Measurements from ENCODE around the gene FGL2. TPM values are rescaled to one million over a fixed set of nuclear protein-coding genes. Genes with fewer than 3 reads are reported as not detected.
A peak's percentile ranks its signal among the peaks of the same experiment; 100 is the strongest.

Gene FGL2
- total and polyA plus RNA-seq, 2 of the 4 experiments (the other 2 are of a cell fraction): 0.32 to 1.3 TPM

DNA sequence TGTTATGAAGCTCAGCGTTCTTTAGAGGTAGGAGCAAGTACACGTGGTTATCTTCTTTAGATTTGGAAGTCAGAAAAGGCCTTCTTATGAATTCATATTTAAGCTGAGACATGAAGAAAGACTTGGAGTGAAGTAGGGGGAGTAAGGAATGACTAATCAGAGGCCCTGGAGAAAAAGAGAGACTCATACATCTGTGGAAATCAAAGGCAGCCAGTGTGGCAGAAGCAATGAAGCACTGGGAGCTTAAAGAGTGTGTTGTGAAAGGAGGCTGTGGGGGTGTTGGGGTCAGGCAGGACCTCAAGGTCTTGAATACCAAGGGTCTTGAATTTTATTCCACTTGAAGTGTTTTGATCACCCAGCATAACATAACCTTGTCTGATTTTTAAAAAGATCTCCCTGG lies 35.7 kb upstream of the FGL2 start:
- 0 out of 2 replicates have a peak overlapping the region, but pooled peaks have one; percentile 4 for H3K14ac ChIP-seq (replicated peaks; ENCODE audit: low read depth, low read length)
- peak overlapping the region; percentile 20; the same call in 1 of the 3 replicates for H2BK15ac ChIP-seq (ENCODE audit: low read depth, low read length)
- no peak overlapping the region; the same call in 1 of the 2 replicates for H2BK20ac ChIP-seq (ENCODE audit: low read depth, low read length)
- H3K18ac ChIP-seq (ENCODE audit: low read depth, low read length): no peak overlapping the region
- no peak overlapping the region for H3K4me3 ChIP-seq (ENCODE audit: insufficient read depth, low read depth, low read length)
- intact Hi-C loops (cut with micrococcal nuclease) (loop anchor here (5.0 kb wide), 1 partner anchor 38 kb away; the partner anchor contains the start of gene FGL2), dilution Hi-C loops (cut with HindIII; ENCODE audit: low sequenced_read_pairs, unreplicated experiment) (no loop called here), in situ Hi-C loops (cut with MboI; ENCODE audit: low sequenced_read_pairs) (no loop called here)
- H3K27ac ChIP-seq (ENCODE audit: insufficient read depth, low read length): no peak overlapping the region
- no peak overlapping the region for H2AFZ ChIP-seq (replicated peaks; ENCODE audit: low read length, poor library complexity)
- no peak overlapping the region for H2BK120ac ChIP-seq (ENCODE audit: low read depth, low read length)
- no peak overlapping the region for H3K4ac ChIP-seq (ENCODE audit: low read depth, low read length)
- ChIA-PET POLR2A (ENCODE audit: unreplicated experiment) (no interaction called here), CTCF (no interaction called here)
- peak overlapping the region; percentile 53 for H2BK5ac ChIP-seq (ENCODE audit: low read depth, low read length, poor library complexity, severe bottlenecking)
- H2AK9ac ChIP-seq (replicated peaks; ENCODE audit: low read depth, low read length, poor library complexity): no peak overlapping the region
- DNase-seq: peak; percentile 77
- no CpG with 5 or more reads among the region's 2 CpGs for WGBS, 2 experiments (ENCODE audit: extremely low coverage in 2 of 2, insufficient read length in 1 of 2)
- H3K4me1 ChIP-seq (ENCODE audit: control insufficient read depth, insufficient read depth, low read length): peaks cover 11% of the 10 kb centered on the region
- H3K9ac ChIP-seq (ENCODE audit: low read depth, low read length): no peak overlapping the region
- H3K27me3 ChIP-seq (ENCODE audit: control insufficient read depth, insufficient read depth, low read length): no peaks in the 10 kb centered on the region
- no TSS peak for BruUV-seq (replicated peaks)
- peak; percentile 76 for ATAC-seq (ENCODE audit: low read depth)
- H3K9me3 ChIP-seq (ENCODE audit: control insufficient read depth, insufficient read depth, low read length): no peaks in the 10 kb centered on the region
- peaks cover 8% of the 10 kb centered on the region; the same call in 1 of the 2 replicates for H3K9me1 ChIP-seq (ENCODE audit: insufficient read depth, low read length)
- no peaks in the 10 kb centered on the region for H4K20me1 ChIP-seq (ENCODE audit: insufficient read depth, low read length)
- H3K79me1 ChIP-seq (ENCODE audit: low read depth in 1 of 2, low read length in 2 of 2): no peaks in the 10 kb centered on the region
- no peak overlapping the region for H3K4me2 ChIP-seq (ENCODE audit: low read depth, low read length)
- H3K23ac ChIP-seq (ENCODE audit: low read depth, low read length): no peak overlapping the region
- H4K91ac ChIP-seq (ENCODE audit: insufficient read depth, low read depth, low read length): no peak overlapping the region
- H2AK5ac ChIP-seq (ENCODE audit: low read depth, low read length): no peak overlapping the region
- no peak for TF ChIP-seq RFX5 (IDR thresholded peaks at IDR 0.05; ENCODE audit: low read depth, low read length)
- TF ChIP-seq CEBPB (IDR thresholded peaks at IDR 0.05; ENCODE audit: low read depth, low read length): peak; percentile 75
- no peak overlapping the region for H3K56ac ChIP-seq (ENCODE audit: extremely low read depth, insufficient read depth, low read length)
- peak overlapping the region in 1 of 2 experiments; percentile 51; a peak in 1 of 4 replicates for H4K8ac ChIP-seq (ENCODE audit: low read depth in 2 of 2, low read length in 2 of 2)
- H4K5ac ChIP-seq (ENCODE audit: low read depth, low read length): no peak overlapping the region
- H3K36me3 ChIP-seq (ENCODE audit: control insufficient read depth, insufficient read depth, low read length): no peaks in the 10 kb centered on the region; the same call in 1 of the 2 replicates

All from IMR-90 (cell line).